Neural progenitor cell (in vitro differentiated cells): ENCODE measurements around the gene TAS2R46.

Experiments
- CTCF ChIP-seq: fragments of 200-600 bp; sonication (generic); IDR thresholded peaks from 2 replicates; pipeline ENCODE4 v1.5.1; 2017; ENCODE audit warnings: antibody characterized with exemption, mild to moderate bottlenecking
- EZH2 ChIP-seq: fragments of 200-600 bp; sonication (generic); IDR thresholded peaks from 2 replicates; pipeline ENCODE4 v1.6.1; 2017; ENCODE audit warnings: antibody characterized with exemption, mild to moderate bottlenecking, moderate library complexity
- EZH2phosphoT487 ChIP-seq: fragments of 200-600 bp; sonication (generic); IDR thresholded peaks from 2 replicates; pipeline ENCODE4 v1.6.1; 2017; ENCODE audit warnings: antibody characterized with exemption

- TF ChIP-seq EZH2 (no peak), CTCF (no peak), EZH2phosphoT487 (no peak)
Measured at GRCh38 chr12:11106288-11106687, 44.2 kb upstream of the TAS2R46 start.
